ENCODE data around the gene CNPY4.

Gene CNPY4

GRCh38 chr7:100119072-100119969 lies at the start of gene CNPY4, which contains the start of gene TAF6:
CNPY4 (plus strand) TSS chr7:100119634; CDS start chr7:100119745, 111 bp downstream.
TAF6 (minus strand) TSS chr7:100119358; CDS start chr7:100114209, 5,149 bp downstream.
- DNase-seq: peak; percentile 93 to 97

GRCh38 chr7:100069991-100070390 lies 49.4 kb upstream of the CNPY4 start:
- no peak for DNase-seq

GRCh38 chr7:100071018-100071723 lies 48.3 kb upstream of the CNPY4 start:
- no peak for DNase-seq

- DNase-seq: no peak
These were observed 47.0 kb upstream of the CNPY4 start for GRCh38 chr7:100072462-100072861.

- DNase-seq: no peak
These were observed 44.6 kb upstream of the CNPY4 start for GRCh38 chr7:100074841-100075240.

GRCh38 chr7:100075418-100075817 lies 44.0 kb upstream of the CNPY4 start:
- DNase-seq: no peak

- no peak for DNase-seq
These were observed 42.2 kb upstream of the CNPY4 start for GRCh38 chr7:100077205-100077604.

- no peak for DNase-seq
These were observed 40.3 kb upstream of the CNPY4 start for GRCh38 chr7:100079024-100079560.

- DNase-seq: no peak
These were observed 38.4 kb upstream of the CNPY4 start for GRCh38 chr7:100080907-100081534.

GRCh38 chr7:100081535-100082102 lies 37.8 kb upstream of the CNPY4 start, which contains the start of gene ZNF3:
ZNF3 (minus strand) TSS chr7:100081723; CDS start chr7:100077357, 4,366 bp downstream.
- DNase-seq: peak; percentile 98

GRCh38 chr7:100082978-100083377 lies 36.5 kb upstream of the CNPY4 start:
- DNase-seq: no peak

GRCh38 chr7:100085515-100085914 lies 33.9 kb upstream of the CNPY4 start:
- DNase-seq: no peak

GRCh38 chr7:100087055-100087750 lies 32.2 kb upstream of the CNPY4 start:
- DNase-seq: no peak

GRCh38 chr7:100088095-100088620 lies 31.3 kb upstream of the CNPY4 start:
- no peak for DNase-seq

- DNase-seq: peak; percentile 47 to 71
These were observed 30.6 kb upstream of the CNPY4 start, which contains the start of gene COPS6 for GRCh38 chr7:100088621-100089457. COPS6 (plus strand) TSS chr7:100088969; CDS start chr7:100088991, 22 bp downstream.

- no peak for DNase-seq
These were observed 29.8 kb upstream of the CNPY4 start for GRCh38 chr7:100089458-100090196.

- no peak for DNase-seq
These were observed 28.7 kb upstream of the CNPY4 start for GRCh38 chr7:100090527-100091410.

GRCh38 chr7:100091411-100092181 lies 27.8 kb upstream of the CNPY4 start:
- no peak for DNase-seq
